Measurements from ENCODE around the gene ULK1.

Gene ULK1

DNA sequence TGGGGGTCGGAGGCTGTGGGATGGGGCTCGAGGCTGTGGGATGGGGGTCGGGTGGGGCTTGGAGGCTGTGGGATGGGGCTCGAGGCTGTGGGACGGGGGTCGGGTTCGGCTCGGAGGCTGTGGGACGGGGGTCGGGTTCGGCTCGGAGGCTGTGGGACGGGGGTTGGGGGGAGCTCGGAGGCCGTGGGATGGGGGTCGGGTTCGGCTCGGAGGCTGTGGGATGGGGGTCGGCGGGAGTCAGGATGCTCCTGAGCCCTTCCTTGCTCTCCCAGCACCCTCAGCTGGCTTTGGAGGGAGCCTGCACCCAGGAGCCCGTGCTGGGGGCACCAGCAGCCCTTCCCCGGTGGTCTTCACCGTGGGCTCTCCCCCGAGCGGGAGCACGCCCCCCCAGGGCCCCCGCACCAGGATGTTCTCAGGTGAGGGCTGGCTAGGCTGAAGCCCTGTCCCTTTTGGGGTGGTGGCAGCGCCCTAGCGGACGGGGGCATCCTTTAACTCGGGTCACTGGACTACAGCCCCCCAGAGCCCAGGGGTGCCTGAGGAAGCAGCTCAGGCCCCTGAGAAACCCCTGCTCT lies 22.8 kb downstream of the ULK1 start:
- H3K4me1 ChIP-seq (ENCODE audit: control insufficient read depth, low read length), result no peaks in the 10 kb centered on the region
- no peaks in the 10 kb centered on the region for H3K79me2 ChIP-seq (ENCODE audit: control insufficient read depth, low read length)
- no peak overlapping the region for H3K4me3 ChIP-seq (ENCODE audit: low read length)
- H4K20me1 ChIP-seq (ENCODE audit: control insufficient read depth, insufficient read depth, low read depth, low read length), result peaks cover 8% of the 10 kb centered on the region; the same call in 1 of the 2 replicates
- H3F3A ChIP-seq (ENCODE audit: control insufficient read depth, insufficient read depth), result no peaks in the 10 kb centered on the region
- TF ChIP-seq CTCF (IDR thresholded peaks at IDR 0.05; ENCODE audit: low read depth, low read length, poor library complexity, severe bottlenecking), result no peak
- no peak for TF ChIP-seq EZH2phosphoT487 (IDR thresholded peaks at IDR 0.05; ENCODE audit: borderline replicate concordance, low read length)
- H3K9me2 ChIP-seq (replicated peaks; ENCODE audit: control insufficient read depth, low read length), result no peaks in the 10 kb centered on the region
- H3K4me2 ChIP-seq (ENCODE audit: low read length), result no peak overlapping the region
- H3K9me3 ChIP-seq (ENCODE audit: control insufficient read depth, insufficient read depth, low read length), result no peaks in the 10 kb centered on the region
- H3K27me3 ChIP-seq (ENCODE audit: control insufficient read depth, low read length), result peaks cover 8% of the 10 kb centered on the region
- no peak overlapping the region for H3K27ac ChIP-seq (ENCODE audit: low read depth, low read length)
- H3K36me3 ChIP-seq (ENCODE audit: control insufficient read depth, low read length), result no peaks in the 10 kb centered on the region

DNA sequence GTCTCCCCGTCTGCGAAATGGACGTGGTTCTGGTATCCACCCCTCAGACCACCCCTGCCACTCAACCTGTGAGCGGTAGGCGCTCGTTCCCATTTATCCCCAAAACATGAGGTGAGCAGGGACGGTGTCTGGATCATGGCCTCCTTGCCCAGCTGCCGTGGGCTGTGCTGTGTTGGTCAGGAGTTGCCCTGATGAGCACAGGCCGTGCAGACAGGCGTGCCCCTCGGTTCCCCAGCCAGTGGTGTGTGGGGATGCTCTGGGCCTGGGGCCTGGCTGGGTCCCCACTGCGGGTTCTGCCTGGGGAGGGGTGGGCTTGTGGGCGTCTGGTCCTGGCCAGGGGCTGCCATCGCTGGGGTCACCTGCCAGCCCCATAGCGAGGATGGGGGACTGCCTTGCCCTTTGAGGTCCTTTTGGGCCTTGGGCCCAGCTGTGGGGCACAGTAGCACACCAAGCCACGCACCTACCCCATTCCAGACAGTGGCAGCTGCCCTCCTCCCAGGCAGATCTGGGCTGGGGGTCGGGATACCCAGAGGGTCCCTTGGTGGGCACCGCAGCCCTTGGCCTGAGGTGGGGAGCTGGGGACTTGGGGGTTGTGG lies 23.4 kb downstream of the ULK1 start:
- Histone ChIP-seq H3K9me2 (replicated peaks; ENCODE audit: control insufficient read depth, low read length) (no peaks in the 10 kb centered on the region), H3K4me1 (ENCODE audit: control insufficient read depth, low read length) (peaks cover 5% of the 10 kb centered on the region), H3K4me3 (ENCODE audit: low read length) (no peak overlapping the region), H3K27ac (ENCODE audit: low read depth, low read length) (no peak overlapping the region), H3F3A (ENCODE audit: control insufficient read depth, insufficient read depth) (no peaks in the 10 kb centered on the region), H4K20me1 (ENCODE audit: control insufficient read depth, insufficient read depth, low read depth, low read length) (peaks cover 14% of the 10 kb centered on the region; the same call in 1 of the 2 replicates), H3K36me3 (ENCODE audit: control insufficient read depth, low read length) (no peaks in the 10 kb centered on the region), H3K9me3 (ENCODE audit: control insufficient read depth, insufficient read depth, low read length) (no peaks in the 10 kb centered on the region), H3K79me2 (ENCODE audit: control insufficient read depth, low read length) (no peaks in the 10 kb centered on the region), H3K4me2 (ENCODE audit: low read length) (no peak overlapping the region), H3K27me3 (ENCODE audit: control insufficient read depth, low read length) (peaks cover 14% of the 10 kb centered on the region)
- TF ChIP-seq EZH2phosphoT487 (IDR thresholded peaks at IDR 0.05; ENCODE audit: borderline replicate concordance, low read length) (no peak), CTCF (IDR thresholded peaks at IDR 0.05; ENCODE audit: low read depth, low read length, poor library complexity, severe bottlenecking) (no peak)

DNA sequence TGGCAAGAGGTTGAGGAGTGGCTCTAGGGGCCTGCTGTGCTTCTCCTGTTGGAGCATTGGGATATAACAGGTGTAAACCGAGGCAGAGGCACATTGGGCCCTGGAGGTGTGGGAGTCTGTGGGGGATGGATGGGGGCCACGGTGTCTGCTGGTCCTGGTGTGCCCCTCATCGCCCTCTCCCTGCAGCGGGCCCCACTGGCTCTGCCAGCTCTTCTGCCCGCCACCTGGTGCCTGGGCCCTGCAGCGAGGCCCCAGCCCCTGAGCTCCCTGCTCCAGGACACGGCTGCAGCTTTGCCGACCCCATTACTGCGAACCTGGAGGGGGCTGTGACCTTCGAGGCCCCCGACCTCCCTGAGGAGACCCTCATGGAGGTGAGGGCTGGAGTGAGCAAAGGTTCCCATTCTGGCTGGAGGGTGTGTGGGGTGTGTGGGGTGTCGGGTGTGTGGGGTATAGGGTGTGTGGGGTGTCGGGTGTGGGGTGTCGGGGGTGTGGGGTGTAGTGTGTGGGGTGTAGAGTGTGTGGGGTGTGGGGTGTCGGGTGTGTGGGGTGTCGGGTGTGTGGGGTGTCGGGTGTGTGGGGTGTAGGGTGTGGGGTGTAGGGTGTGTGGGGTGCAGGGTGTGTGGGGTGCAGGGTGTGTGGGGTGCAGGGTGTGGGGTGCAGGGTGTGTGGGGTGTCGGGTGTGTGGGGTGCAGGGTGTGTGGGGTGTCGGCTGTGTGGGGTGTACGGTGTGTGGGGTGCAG lies 24.1 kb downstream of the ULK1 start:
- H3K9me3 ChIP-seq (ENCODE audit: control insufficient read depth, insufficient read depth, low read length), result no peaks in the 10 kb centered on the region
- H3F3A ChIP-seq (ENCODE audit: control insufficient read depth, insufficient read depth), result no peaks in the 10 kb centered on the region
- H3K27ac ChIP-seq (ENCODE audit: low read depth, low read length), result no peak overlapping the region
- peaks cover 19% of the 10 kb centered on the region for H3K27me3 ChIP-seq (ENCODE audit: control insufficient read depth, low read length)
- no peaks in the 10 kb centered on the region for H3K79me2 ChIP-seq (ENCODE audit: control insufficient read depth, low read length)
- peaks cover 18% of the 10 kb centered on the region; the same call in 1 of the 2 replicates for H4K20me1 ChIP-seq (ENCODE audit: control insufficient read depth, insufficient read depth, low read depth, low read length)
- H3K9me2 ChIP-seq (replicated peaks; ENCODE audit: control insufficient read depth, low read length), result no peaks in the 10 kb centered on the region
- TF ChIP-seq CTCF (IDR thresholded peaks at IDR 0.05; ENCODE audit: low read depth, low read length, poor library complexity, severe bottlenecking) (no peak), EZH2phosphoT487 (IDR thresholded peaks at IDR 0.05; ENCODE audit: borderline replicate concordance, low read length) (no peak)
- H3K36me3 ChIP-seq (ENCODE audit: control insufficient read depth, low read length), result no peaks in the 10 kb centered on the region
- no peak overlapping the region for H3K4me2 ChIP-seq (ENCODE audit: low read length)
- H3K4me3 ChIP-seq (ENCODE audit: low read length), result no peak overlapping the region
- H3K4me1 ChIP-seq (ENCODE audit: control insufficient read depth, low read length), result peaks cover 12% of the 10 kb centered on the region
